Adrenal gland (tissue), 5 donors: ENCODE measurements around the gene GABRB3.

Experiments
- POLR2A ChIP-seq, 2 donors: fragments of 450-650 bp; IDR thresholded peaks; one replicate each; pipeline ENCODE4 v1.6.1; 2017; ENCODE audit warnings: antibody characterized with exemption in 2 of 2, mild to moderate bottlenecking in 2 of 2, moderate library complexity in 1 of 2
- TF ChIP-seq, protein P1 (sequence below), 6 experiments: fragments of 450-650 bp in 4 of 6; fragments of 200-600 bp in 2 of 6; sonication (generic) in 1 of 6; IDR thresholded peaks; 1 replicate in 5 of 6; 2 replicates in 1 of 6; pipeline versions ENCODE4 v1.5.1 to v1.8.0; 2016 to 2021; ENCODE audit warnings: antibody characterized with exemption in 6 of 6, mild to moderate bottlenecking in 2 of 6, moderate library complexity in 1 of 6
- donor health status: DM: no; HTN: no; CAD: no.

GRCh38 chr15:26665957-26666791 lies 106.7 kb downstream of the GABRB3 start:
- TF ChIP-seq, protein P1, sequence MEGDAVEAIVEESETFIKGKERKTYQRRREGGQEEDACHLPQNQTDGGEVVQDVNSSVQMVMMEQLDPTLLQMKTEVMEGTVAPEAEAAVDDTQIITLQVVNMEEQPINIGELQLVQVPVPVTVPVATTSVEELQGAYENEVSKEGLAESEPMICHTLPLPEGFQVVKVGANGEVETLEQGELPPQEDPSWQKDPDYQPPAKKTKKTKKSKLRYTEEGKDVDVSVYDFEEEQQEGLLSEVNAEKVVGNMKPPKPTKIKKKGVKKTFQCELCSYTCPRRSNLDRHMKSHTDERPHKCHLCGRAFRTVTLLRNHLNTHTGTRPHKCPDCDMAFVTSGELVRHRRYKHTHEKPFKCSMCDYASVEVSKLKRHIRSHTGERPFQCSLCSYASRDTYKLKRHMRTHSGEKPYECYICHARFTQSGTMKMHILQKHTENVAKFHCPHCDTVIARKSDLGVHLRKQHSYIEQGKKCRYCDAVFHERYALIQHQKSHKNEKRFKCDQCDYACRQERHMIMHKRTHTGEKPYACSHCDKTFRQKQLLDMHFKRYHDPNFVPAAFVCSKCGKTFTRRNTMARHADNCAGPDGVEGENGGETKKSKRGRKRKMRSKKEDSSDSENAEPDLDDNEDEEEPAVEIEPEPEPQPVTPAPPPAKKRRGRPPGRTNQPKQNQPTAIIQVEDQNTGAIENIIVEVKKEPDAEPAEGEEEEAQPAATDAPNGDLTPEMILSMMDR (IDR thresholded peaks at IDR 0.05): no peak
- TF ChIP-seq POLR2A (IDR thresholded peaks at IDR 0.05): no peak
